ENCODE measurements around the gene PERM1. TPM values are rescaled to one million over a fixed set of nuclear protein-coding genes. Genes with fewer than 3 reads are reported as not detected.

The PERM1 gene
- total and polyA plus RNA-seq, 4 donors, result 0.06 to 0.45 (median 0.15) TPM; not detected in 1

- Histone ChIP-seq H3K27ac (ENCODE audit: low read depth in 1 of 2, low read length in 1 of 2) (peak overlapping the region in 1 of 2 donors; percentile 94), H3K27me3 (ENCODE audit: control insufficient read depth in 3 of 3, insufficient read depth in 3 of 3, low read length in 2 of 3) (peaks cover 4 to 26% (median 5%) of the 10 kb centered on the region in 3 donors), H3K36me3 (ENCODE audit: control insufficient read depth in 4 of 4, insufficient read depth in 4 of 4, low read length in 4 of 4) (no peaks in the 10 kb centered on the region), H3K9ac (ENCODE audit: insufficient read depth in 1 of 2, low read length in 2 of 2) (no peak overlapping the region), H3K4me1 (ENCODE audit: control insufficient read depth in 5 of 5, insufficient read depth in 5 of 5, low read length in 5 of 5) (no peaks in the 10 kb centered on the region), H3K4me3 (no peak overlapping the region), H3K9me3 (ENCODE audit: control insufficient read depth in 4 of 4, insufficient read depth in 3 of 4, low read length in 3 of 4) (peaks cover 0 to 2% (median 0%) of the 10 kb centered on the region in 4 donors)
- no peak for TF ChIP-seq CTCF (IDR thresholded peaks at IDR 0.05; ENCODE audit: control extremely low read depth, extremely low read depth)
- DNase-seq (no peak), ATAC-seq (ENCODE audit: insufficient read depth, low FRiP score) (no peak)
- WGBS, 2 donors, result 77 to 82% methylated on average over 43 of the region's 43 CpGs
Measured at GRCh38 chr1:982765-983436, 1.0 kb upstream of the PERM1 start.

GRCh38 chr1:981491-981954 lies 370 bp downstream of the PERM1 start:
- DNase-seq, result no peak
- Histone ChIP-seq H3K4me1 (ENCODE audit: control insufficient read depth in 5 of 5, insufficient read depth in 5 of 5, low read length in 5 of 5) (no peaks in the 10 kb centered on the region), H3K9me3 (ENCODE audit: control insufficient read depth in 4 of 4, insufficient read depth in 3 of 4, low read length in 3 of 4) (peaks cover 0 to 2% (median 0%) of the 10 kb centered on the region in 4 donors), H3K4me3 (no peak overlapping the region), H3K27me3 (ENCODE audit: control insufficient read depth in 3 of 3, insufficient read depth in 3 of 3, low read length in 2 of 3) (peaks cover 4 to 26% (median 5%) of the 10 kb centered on the region in 3 donors), H3K27ac (ENCODE audit: low read depth in 1 of 2, low read length in 1 of 2) (peak overlapping the region in 1 of 2 donors; percentile 94), H3K9ac (ENCODE audit: insufficient read depth in 1 of 2, low read length in 2 of 2) (no peak overlapping the region), H3K36me3 (ENCODE audit: control insufficient read depth in 4 of 4, insufficient read depth in 4 of 4, low read length in 4 of 4) (no peaks in the 10 kb centered on the region)
- TF ChIP-seq CTCF (IDR thresholded peaks at IDR 0.05; ENCODE audit: control extremely low read depth, extremely low read depth), result no peak
- 77 to 89% methylated on average over 20 to 21 of the region's 21 CpGs for WGBS, 2 donors
- ATAC-seq (ENCODE audit: insufficient read depth, low FRiP score), result no peak

- TF ChIP-seq CTCF (IDR thresholded peaks at IDR 0.05; ENCODE audit: control extremely low read depth, extremely low read depth), result no peak
- peak overlapping the region in 1 of 2 donors; percentile 94 for H3K27ac ChIP-seq (ENCODE audit: low read depth in 1 of 2, low read length in 1 of 2)
- H3K9me3 ChIP-seq (ENCODE audit: control insufficient read depth in 4 of 4, insufficient read depth in 3 of 4, low read length in 3 of 4), result peaks cover 0 to 2% (median 0%) of the 10 kb centered on the region in 4 donors
- no peaks in the 10 kb centered on the region for H3K36me3 ChIP-seq (ENCODE audit: control insufficient read depth in 4 of 4, insufficient read depth in 4 of 4, low read length in 4 of 4)
- no peak overlapping the region for H3K4me3 ChIP-seq
- 70 to 81% methylated on average over 29 to 35 of the region's 35 CpGs for WGBS, 2 donors
- no peak for ATAC-seq (ENCODE audit: insufficient read depth, low FRiP score)
- no peak for DNase-seq
- H3K4me1 ChIP-seq (ENCODE audit: control insufficient read depth in 5 of 5, insufficient read depth in 5 of 5, low read length in 5 of 5), result peaks cover 0 to 6% (median 0%) of the 10 kb centered on the region in 5 donors
- peaks cover 4 to 26% (median 5%) of the 10 kb centered on the region in 3 donors for H3K27me3 ChIP-seq (ENCODE audit: control insufficient read depth in 3 of 3, insufficient read depth in 3 of 3, low read length in 2 of 3)
- no peak overlapping the region for H3K9ac ChIP-seq (ENCODE audit: insufficient read depth in 1 of 2, low read length in 2 of 2)
Measured at GRCh38 chr1:980602-981395, 1.1 kb downstream of the PERM1 start.
